GM23338 (cell line): ENCODE results near the gene MYRF. TPM values are rescaled to one million over a fixed set of nuclear protein-coding genes. Genes with fewer than 3 reads are reported as not detected.

Source experiments
- ATAC-seq: fragments of 200-7000 bp; cut with Tn5 transposase; 3 replicates; pipeline ENCODE4 v1.9.1; 2020
- DNase-seq: peaks from one replicate; pipeline ENCODE4 v3.0.0-alpha.2; 2015; ENCODE audit warnings: low spot score
- H2AFZ ChIP-seq: fragments of 200-600 bp; sonication (generic); 2 replicates; pipeline ENCODE4 v1.8.0; 2016; ENCODE audit warnings: antibody characterized with exemption, mild to moderate bottlenecking, moderate library complexity
- H3F3A ChIP-seq: fragments of 200-600 bp; sonication (generic); replicated peaks from 2 replicates; pipeline ENCODE4 v1.8.0; 2017; ENCODE audit warnings: antibody characterized with exemption, mixed run types, low read depth
- H3K27ac ChIP-seq: fragments of 200-600 bp; sonication (generic); 2 replicates; pipeline ENCODE4 v1.6.1; 2016; ENCODE audit warnings: low read depth
- H3K27me3 ChIP-seq: fragments of 200-600 bp; sonication (generic); 2 replicates; pipeline ENCODE4 v1.8.0; 2016; ENCODE audit warnings: mild to moderate bottlenecking, mixed run types, moderate library complexity; ENCODE audit not compliant: insufficient read depth
- H3K36me3 ChIP-seq: fragments of 200-600 bp; sonication (generic); 2 replicates; pipeline ENCODE4 v1.8.0; 2016; ENCODE audit warnings: mild to moderate bottlenecking; ENCODE audit not compliant: insufficient read depth
- H3K4me1 ChIP-seq: fragments of 200-600 bp; sonication (generic); 2 replicates; pipeline ENCODE4 v1.8.0; 2016; ENCODE audit warnings: mild to moderate bottlenecking, moderate library complexity; ENCODE audit not compliant: insufficient read depth
- H3K4me2 ChIP-seq: fragments of 200-600 bp; sonication (generic); 2 replicates; pipeline ENCODE4 v1.7.1; 2017; ENCODE audit warnings: mixed run types
- H3K4me3 ChIP-seq: fragments of 200-600 bp; sonication (generic); 2 replicates; pipeline ENCODE4 v1.6.1; 2016; ENCODE audit warnings: mixed run types
- H3K79me2 ChIP-seq: fragments of 200-600 bp; sonication (generic); replicated peaks from 2 replicates; pipeline ENCODE4 v1.8.0; 2017; ENCODE audit warnings: mild to moderate bottlenecking; ENCODE audit not compliant: insufficient read depth
- H3K9me2 ChIP-seq: fragments of 200-600 bp; sonication (generic); 2 replicates; pipeline ENCODE4 v1.8.0; 2017; ENCODE audit not compliant: insufficient read depth
- H4K20me1 ChIP-seq: fragments of 200-600 bp; sonication (generic); replicated peaks from 2 replicates; pipeline ENCODE4 v1.8.0; 2017; ENCODE audit warnings: mild to moderate bottlenecking; ENCODE audit not compliant: insufficient read depth
- H3K27ac Mint-ChIP-seq: 2 replicates; pipeline ENCODE4 v1.8.0; 2020; ENCODE audit warnings: inconsistent platforms, mild to moderate bottlenecking, moderate library complexity, mixed read lengths
- H3K27me3 Mint-ChIP-seq: 3 replicates; pipeline ENCODE4 v1.8.0; 2022; ENCODE audit warnings: low read depth, mild to moderate bottlenecking, moderate library complexity, mixed read lengths, inconsistent platforms; ENCODE audit not compliant: insufficient read depth, poor library complexity
- H3K36me3 Mint-ChIP-seq: 3 replicates; pipeline ENCODE4 v1.8.0; 2021; ENCODE audit warnings: low read depth, mild to moderate bottlenecking, inconsistent platforms, moderate library complexity, mixed read lengths
- H3K4me1 Mint-ChIP-seq: 3 replicates; pipeline ENCODE4 v1.8.0; 2020; ENCODE audit warnings: mild to moderate bottlenecking, inconsistent platforms, mixed read lengths
- H3K4me3 Mint-ChIP-seq: 3 replicates; pipeline ENCODE4 v1.8.0; 2021; ENCODE audit warnings: moderate library complexity, mild to moderate bottlenecking, inconsistent platforms, mixed read lengths
- H3K9me3 Mint-ChIP-seq: 3 replicates; pipeline ENCODE4 v1.8.0; 2020; ENCODE audit warnings: moderate library complexity, mild to moderate bottlenecking, inconsistent platforms, mixed read lengths
- EZH2phosphoT487 ChIP-seq: fragments of 200-600 bp; sonication (generic); IDR thresholded peaks from one replicate; pipeline ENCODE4 v1.8.1; 2018; ENCODE audit warnings: antibody characterized with exemption; ENCODE audit not compliant: unreplicated experiment
- JUNB ChIP-seq: IDR thresholded peaks from one replicate; pipeline ENCODE4 v1.6.1; 2016; ENCODE audit warnings: antibody characterized with exemption; ENCODE audit not compliant: unreplicated experiment
- REST ChIP-seq: IDR thresholded peaks from one replicate; pipeline ENCODE4 v1.6.1; 2018; ENCODE audit warnings: antibody characterized with exemption; ENCODE audit not compliant: unreplicated experiment
- STAT1 ChIP-seq: IDR thresholded peaks from one replicate; pipeline ENCODE4 v1.6.1; 2016; ENCODE audit warnings: antibody characterized with exemption; ENCODE audit not compliant: unreplicated experiment
- ZNF114 ChIP-seq: fragments of 250-450 bp; sonication (Bioruptor Pico); IDR thresholded peaks from 2 replicates; pipeline ENCODE4 v1.5.0; 2020; ENCODE audit warnings: mild to moderate bottlenecking, moderate library complexity
- ZNF331 ChIP-seq: fragments of 250-450 bp; sonication (Bioruptor Pico); IDR thresholded peaks from 2 replicates; pipeline ENCODE4 v1.5.0; 2020; ENCODE audit warnings: low read depth, mild to moderate bottlenecking, moderate library complexity
- polyA plus RNA-seq: library from polyadenylated mRNA; unstranded; fragments of >200 nt; fragmentation: Nextera tagmentation; extraction: Ambion mirVana; gene quantifications from 2 replicates; pipeline ENCODE4 v1.2.1, GENCODE V29; 2016
- total RNA-seq: library from RNA; depleted of rRNA; stranded (reverse); fragments of >200 nt; shearing (Covaris generic); gene quantifications from 2 replicates; pipeline ENCODE4 v1.2.3, GENCODE V29; 2014
- TF ChIP-seq, protein P1 (sequence below), 2 experiments: fragments of 200-600 bp in 1 of 2; sonication (generic) in 1 of 2; conservative IDR thresholded peaks; 2 replicates each; pipeline versions ENCODE4 v1.5.1 to v1.6.1; 2016 to 2017; ENCODE audit warnings: antibody characterized with exemption in 2 of 2, low read depth in 2 of 2, mild to moderate bottlenecking in 2 of 2, moderate library complexity in 1 of 2

Gene MYRF
- total and polyA plus RNA-seq, 2 experiments from 2014 or later = 1.9 to 5.5 TPM

GRCh38 chr11:61727401-61727811 lies 25.0 kb upstream of the MYRF start:
- Mint-ChIP-seq H3K4me1 (no peaks in the 10 kb centered on the region; the same call in 2 of the 3 replicates), H3K9me3 (no peaks in the 10 kb centered on the region; the same call in 2 of the 3 replicates), H3K4me3 (no peak overlapping the region), H3K36me3 (peaks cover 7% of the 10 kb centered on the region; the same call in 2 of the 3 replicates), H3K27ac (no peak overlapping the region), H3K27me3 (peaks cover 9% of the 10 kb centered on the region)
- Histone ChIP-seq H3K27me3 (no peaks in the 10 kb centered on the region), H3K36me3 (no peaks in the 10 kb centered on the region), H3K4me3 (no peak overlapping the region), H3K4me1 (no peaks in the 10 kb centered on the region), H3K27ac (no peak overlapping the region), H3K4me2 (no peak overlapping the region), H3K9me2 (no peaks in the 10 kb centered on the region), H3K79me2 (no peaks in the 10 kb centered on the region), H2AFZ (no peak overlapping the region), H4K20me1 (no peaks in the 10 kb centered on the region), H3F3A (no peaks in the 10 kb centered on the region)
- ATAC-seq (no peak), DNase-seq (no peak)
- no peak for TF ChIP-seq STAT1
- TF ChIP-seq ZNF331 (CRISPR knock-in tag) = no peak

DNA sequence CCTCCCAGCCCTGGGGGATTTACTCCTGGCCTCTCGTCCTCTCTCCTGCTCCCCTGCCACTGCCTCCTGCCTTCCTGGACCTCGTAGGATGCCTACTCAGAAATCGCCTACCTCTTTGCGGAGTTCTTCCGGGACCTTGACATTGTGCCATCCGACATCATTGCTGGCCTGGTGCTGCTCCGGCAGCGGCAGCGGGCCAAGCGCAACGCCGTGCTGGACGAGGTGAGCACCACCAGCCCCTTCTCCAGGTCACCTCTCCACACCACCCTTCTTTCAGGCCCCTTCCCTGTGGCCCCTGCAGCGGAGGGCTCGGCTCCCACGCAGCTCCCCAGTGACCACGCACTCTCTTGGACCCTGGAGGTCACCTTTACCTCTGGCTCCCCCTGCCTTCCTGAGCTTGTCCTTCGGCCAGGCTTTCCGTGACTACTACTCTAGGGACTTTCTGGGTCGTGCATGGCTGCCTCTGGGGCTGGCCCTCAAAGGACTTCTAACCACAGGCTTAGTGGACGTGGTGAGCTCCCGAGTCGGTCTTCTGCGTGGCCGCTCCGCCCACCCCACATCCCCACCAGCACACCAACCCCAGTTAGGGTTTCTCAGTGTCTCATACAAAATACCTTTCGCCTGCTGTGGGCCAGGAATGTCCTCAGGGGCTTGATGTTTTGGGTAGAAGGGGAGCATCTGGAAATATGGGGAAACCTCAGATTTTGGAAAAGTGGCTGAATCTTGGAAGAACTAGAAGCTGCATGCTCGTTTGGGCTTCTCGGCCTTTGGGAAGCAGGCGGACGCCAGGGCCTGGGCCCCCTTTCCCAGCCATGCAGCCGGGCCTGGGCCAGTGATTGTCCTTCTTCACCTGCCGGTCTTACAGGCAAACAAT lies 24.1 kb upstream of the MYRF start:
- H3F3A ChIP-seq = no peaks in the 10 kb centered on the region
- no peak overlapping the region for H3K27ac Mint-ChIP-seq
- H3K36me3 ChIP-seq = no peaks in the 10 kb centered on the region
- H3K4me1 Mint-ChIP-seq = no peaks in the 10 kb centered on the region; the same call in 2 of the 3 replicates
- H3K27me3 ChIP-seq = no peaks in the 10 kb centered on the region
- peaks cover 9% of the 10 kb centered on the region for H3K27me3 Mint-ChIP-seq
- no peaks in the 10 kb centered on the region for H4K20me1 ChIP-seq
- H3K4me3 Mint-ChIP-seq = no peak overlapping the region
- no peak overlapping the region for H2AFZ ChIP-seq
- DNase-seq = peak; percentile 41
- H3K9me2 ChIP-seq = no peaks in the 10 kb centered on the region
- no peaks in the 10 kb centered on the region for H3K4me1 ChIP-seq
- no peaks in the 10 kb centered on the region; the same call in 2 of the 3 replicates for H3K9me3 Mint-ChIP-seq
- H3K79me2 ChIP-seq = no peaks in the 10 kb centered on the region
- peaks cover 7% of the 10 kb centered on the region; the same call in 2 of the 3 replicates for H3K36me3 Mint-ChIP-seq
- TF ChIP-seq, protein P1, sequence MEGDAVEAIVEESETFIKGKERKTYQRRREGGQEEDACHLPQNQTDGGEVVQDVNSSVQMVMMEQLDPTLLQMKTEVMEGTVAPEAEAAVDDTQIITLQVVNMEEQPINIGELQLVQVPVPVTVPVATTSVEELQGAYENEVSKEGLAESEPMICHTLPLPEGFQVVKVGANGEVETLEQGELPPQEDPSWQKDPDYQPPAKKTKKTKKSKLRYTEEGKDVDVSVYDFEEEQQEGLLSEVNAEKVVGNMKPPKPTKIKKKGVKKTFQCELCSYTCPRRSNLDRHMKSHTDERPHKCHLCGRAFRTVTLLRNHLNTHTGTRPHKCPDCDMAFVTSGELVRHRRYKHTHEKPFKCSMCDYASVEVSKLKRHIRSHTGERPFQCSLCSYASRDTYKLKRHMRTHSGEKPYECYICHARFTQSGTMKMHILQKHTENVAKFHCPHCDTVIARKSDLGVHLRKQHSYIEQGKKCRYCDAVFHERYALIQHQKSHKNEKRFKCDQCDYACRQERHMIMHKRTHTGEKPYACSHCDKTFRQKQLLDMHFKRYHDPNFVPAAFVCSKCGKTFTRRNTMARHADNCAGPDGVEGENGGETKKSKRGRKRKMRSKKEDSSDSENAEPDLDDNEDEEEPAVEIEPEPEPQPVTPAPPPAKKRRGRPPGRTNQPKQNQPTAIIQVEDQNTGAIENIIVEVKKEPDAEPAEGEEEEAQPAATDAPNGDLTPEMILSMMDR (conservative IDR thresholded peaks at IDR 0.05; ENCODE audit: low read depth in 2 of 2) = peak in 1 of 2 experiments; percentile 55; a peak in 2 of 4 replicates
- TF ChIP-seq JUNB = no peak
- ATAC-seq = peak; percentile 18; the same call in 2 of the 3 replicates
- no peak overlapping the region for H3K27ac ChIP-seq
- no peak overlapping the region for H3K4me2 ChIP-seq
- H3K4me3 ChIP-seq = no peak overlapping the region

DNA sequence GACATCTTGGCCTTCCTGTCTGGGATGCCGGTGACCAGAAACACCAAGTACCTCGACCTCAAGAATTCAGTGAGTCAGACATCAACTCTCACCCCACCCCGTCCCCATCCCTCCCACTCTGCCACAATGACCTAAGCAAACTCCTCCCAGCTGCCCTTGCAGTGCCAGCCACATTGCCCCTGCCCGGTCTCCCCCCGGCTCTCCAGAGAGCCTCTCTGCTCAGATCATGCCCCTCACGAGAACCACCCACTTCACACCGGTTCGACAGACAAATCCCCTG lies 23.6 kb upstream of the MYRF start:
- no peaks in the 10 kb centered on the region for H3K9me2 ChIP-seq
- H3K4me1 ChIP-seq = no peaks in the 10 kb centered on the region
- H3K27ac Mint-ChIP-seq = no peak overlapping the region
- no peaks in the 10 kb centered on the region for H3F3A ChIP-seq
- ATAC-seq = no peak
- DNase-seq = no peak
- no peaks in the 10 kb centered on the region; the same call in 2 of the 3 replicates for H3K4me1 Mint-ChIP-seq
- H4K20me1 ChIP-seq = no peaks in the 10 kb centered on the region
- no peaks in the 10 kb centered on the region; the same call in 2 of the 3 replicates for H3K9me3 Mint-ChIP-seq
- peaks cover 11% of the 10 kb centered on the region for H3K27me3 Mint-ChIP-seq
- H3K27ac ChIP-seq = no peak overlapping the region
- no peak overlapping the region for H3K4me3 Mint-ChIP-seq
- no peaks in the 10 kb centered on the region for H3K27me3 ChIP-seq
- H3K36me3 ChIP-seq = no peaks in the 10 kb centered on the region
- H3K36me3 Mint-ChIP-seq = peaks cover 7% of the 10 kb centered on the region; the same call in 2 of the 3 replicates
- H3K4me3 ChIP-seq = no peak overlapping the region
- H3K4me2 ChIP-seq = no peak overlapping the region
- no peaks in the 10 kb centered on the region for H3K79me2 ChIP-seq
- no peak overlapping the region for H2AFZ ChIP-seq
- TF ChIP-seq ZNF114 = no peak
- TF ChIP-seq REST = no peak
- TF ChIP-seq STAT1 = no peak
- TF ChIP-seq JUNB = no peak
- no peak for TF ChIP-seq EZH2phosphoT487
- no peak for TF ChIP-seq ZNF331 (CRISPR knock-in tag)
- TF ChIP-seq, protein P1 (conservative IDR thresholded peaks at IDR 0.05; ENCODE audit: low read depth in 2 of 2) = no peak
